M059J (cell line): ENCODE measurements around the gene OGFOD3. TPM values are rescaled to one million over a fixed set of nuclear protein-coding genes. Genes with fewer than 3 reads are reported as not detected.
"Not testable (repeated sequence)": the region's sequence is repeated elsewhere in the genome, so short reads cannot be mapped to it uniquely, and the experiment has no call there.

ENCODE experiments used
- DNase-seq: peaks from one replicate; pipeline ENCODE4 v3.0.0-alpha.2; 2012; ENCODE audit warnings: low read depth
- total RNA-seq: library from RNA; depleted of rRNA; stranded (reverse); fragments of >200 nt; shearing (Covaris generic); gene quantifications from 2 replicates; pipeline ENCODE4 v1.2.3, GENCODE V29; 2014; rRNA removed

Gene OGFOD3
- total RNA-seq, 1 experiment from 2014 or later = 57.7 TPM

DNA sequence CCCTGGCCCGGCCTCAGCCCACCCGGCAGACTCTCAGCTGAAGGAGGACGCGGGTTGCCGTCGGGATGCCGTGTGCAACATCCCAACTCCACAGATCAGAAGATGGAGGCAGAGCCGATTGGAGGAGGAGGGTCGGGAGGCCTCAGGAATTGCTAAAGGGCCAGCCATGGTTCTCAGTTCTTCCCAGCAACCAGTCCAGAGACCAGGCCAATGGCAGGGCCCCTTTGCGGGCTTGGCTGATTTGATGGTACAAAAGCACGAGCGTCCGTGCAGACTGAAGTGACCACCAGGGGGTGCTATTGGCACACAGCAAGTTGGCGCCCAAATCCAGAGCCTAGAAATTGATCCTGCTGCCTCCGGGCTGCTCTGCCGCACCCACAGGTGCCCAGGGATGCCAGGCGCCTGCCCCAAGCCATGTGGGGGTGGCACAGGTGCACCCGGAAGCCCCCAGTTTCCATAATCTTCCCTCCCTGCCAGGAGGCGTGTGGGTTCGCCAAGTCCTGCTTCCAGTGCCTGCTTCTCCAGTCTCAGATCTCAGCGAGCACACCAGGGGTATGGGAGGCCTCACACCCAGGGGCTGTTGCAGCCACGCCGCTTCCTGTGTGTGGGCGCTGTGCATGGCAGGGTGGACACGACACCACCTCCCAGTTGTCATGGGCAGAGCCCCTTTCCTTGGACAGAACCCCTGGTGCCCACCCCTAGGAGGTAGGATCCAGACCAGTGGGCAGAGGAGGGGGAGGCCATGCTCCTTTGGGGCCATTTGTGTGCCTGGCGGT, 66.5 kb downstream of the OGFOD3 start:
- DNase-seq = peak; percentile 76

DNA sequence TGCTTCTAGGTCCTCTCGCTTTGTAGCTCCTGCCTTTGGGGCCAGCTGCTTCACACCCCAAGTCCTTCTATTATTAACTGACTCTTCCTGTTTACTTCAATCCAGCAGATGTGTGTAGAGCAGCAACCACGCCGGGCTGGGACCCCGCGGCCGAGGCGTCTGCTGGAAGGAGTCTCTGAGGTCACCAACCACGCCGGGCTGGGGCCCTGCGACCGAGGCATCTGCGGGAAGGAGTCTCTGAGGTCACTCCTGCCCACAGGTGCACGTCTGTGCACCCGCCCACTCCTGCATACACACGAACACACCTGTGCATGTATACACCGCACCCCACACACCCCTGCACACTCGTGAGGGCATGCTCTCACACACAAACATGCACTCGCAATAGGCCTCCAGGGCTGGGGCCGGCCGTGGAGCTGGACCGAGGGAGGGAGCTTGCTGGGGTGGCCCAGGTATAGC, 67.1 kb downstream of the OGFOD3 start:
- DNase-seq = no peak

DNA sequence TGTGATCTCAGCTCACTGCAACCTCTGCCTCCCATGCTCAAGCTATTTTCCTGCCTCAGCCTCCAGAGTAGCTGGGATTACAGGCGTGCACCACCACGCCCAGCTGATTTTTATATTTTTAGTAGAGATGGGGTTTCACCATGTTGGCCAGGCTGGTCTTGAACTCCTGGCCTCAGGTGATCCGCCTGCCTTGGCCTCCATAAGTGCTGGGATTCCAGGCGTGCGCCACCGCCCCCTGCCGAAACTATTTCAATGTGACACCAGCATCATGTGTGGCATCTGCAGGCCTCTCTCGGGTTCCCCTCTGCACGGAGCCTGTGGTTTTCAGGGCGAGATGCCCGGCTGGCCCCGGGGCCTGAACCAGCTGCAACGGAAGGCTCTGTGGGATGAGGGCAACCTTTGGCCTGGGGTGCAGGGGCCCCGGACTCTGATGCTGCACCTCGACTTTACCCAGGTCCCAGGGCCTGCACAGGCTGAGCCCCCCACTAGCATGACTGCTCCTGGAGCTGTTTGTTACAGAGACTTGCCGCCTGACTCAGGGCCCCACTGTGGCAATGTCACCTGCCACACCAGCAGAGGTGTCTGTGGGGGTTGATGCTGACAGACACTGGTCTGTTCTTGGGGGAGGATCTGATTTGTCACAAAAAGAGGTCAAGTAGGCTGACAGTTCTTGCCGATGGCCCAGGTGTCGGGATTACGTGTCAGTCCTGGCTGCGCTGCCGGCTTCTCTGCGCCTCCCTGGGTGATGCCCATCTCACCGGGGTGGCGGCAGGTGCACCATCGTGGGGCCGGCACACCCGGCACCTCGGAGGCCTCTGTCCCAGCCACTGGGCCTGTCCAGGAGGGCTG, 68.0 kb downstream of the OGFOD3 start:
- DNase-seq = peak; percentile 69

DNA sequence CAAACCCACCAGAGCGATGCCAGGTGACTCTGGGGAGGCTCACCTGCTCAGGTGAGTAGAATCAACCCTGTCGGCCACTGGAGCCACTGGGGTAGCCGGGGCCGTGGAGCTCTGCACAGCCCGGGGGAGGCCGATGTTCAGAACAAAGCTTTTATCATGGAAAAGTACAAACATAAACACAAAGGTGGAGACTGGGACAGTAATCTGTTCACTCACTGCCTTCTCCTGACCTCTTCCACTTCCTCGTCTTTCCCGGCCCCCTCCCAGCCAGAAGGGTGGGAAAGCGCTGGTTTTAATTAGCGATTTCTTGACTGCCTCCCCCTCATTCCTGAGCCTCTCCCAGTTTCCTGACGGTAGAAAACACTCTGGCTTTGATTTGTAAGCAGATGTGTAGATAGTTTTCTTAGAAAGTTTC, 69.1 kb downstream of the OGFOD3 start:
- no peak for DNase-seq

DNA sequence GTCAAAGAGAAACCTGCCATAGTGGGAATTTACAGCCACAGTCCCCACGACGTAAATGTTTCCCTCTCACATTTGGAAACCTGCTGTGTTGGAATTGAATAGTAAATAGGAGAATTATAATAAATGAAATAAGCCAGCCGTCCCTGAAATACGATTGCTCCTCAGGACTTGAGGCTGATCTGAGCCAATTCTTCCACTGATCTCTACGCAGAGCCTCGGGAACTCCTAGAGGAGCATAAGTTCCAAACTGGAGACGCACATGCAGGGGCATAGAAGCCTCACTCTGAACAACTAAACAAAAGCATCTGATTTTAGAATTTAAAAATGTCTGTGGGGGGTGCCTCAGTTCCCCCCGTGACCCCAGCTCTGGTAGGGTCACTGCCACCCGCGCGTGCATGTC, 69.5 kb downstream of the OGFOD3 start:
- no peak for DNase-seq

DNA sequence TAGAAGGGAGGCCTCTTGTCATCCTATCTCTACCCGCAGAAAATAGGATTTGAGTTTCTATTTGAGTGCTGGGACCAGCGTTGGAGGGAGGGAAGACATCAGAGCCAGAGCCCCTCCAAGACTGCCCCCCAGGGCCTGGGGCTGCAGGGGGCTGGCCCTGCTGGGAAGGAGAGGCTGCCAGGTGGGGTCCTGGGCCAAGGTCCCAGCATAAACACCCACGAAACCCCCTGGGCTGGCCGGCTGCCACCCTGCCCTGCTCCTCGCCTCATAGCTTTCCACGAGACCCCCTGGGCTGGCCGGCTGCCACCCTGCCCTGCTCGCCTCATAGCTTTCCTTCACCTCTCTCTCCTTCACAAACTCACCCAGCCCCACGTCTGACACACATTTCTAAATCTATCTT, 70.0 kb downstream of the OGFOD3 start:
- DNase-seq = no peak

DNA sequence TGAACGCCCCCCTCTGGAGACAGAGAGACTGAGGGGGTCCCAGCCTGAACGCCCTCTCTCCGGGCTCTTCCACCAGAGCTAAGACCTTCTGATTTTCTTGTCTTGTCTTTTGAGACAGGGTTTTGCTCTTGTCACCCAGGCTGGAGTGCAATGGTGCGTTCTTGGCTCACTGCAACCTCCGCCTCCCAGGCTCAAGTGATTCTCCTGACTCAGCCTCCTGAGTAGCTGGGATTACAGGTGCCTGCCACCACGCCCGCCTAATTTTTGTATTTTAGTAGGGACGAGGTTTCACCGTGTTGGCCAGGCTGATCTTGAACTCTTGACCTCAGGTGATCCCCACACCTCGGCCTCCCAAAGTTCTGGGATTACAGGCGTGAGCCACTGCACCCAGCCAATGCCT, 70.4 kb downstream of the OGFOD3 start:
- not testable (repeated sequence) for DNase-seq

DNA sequence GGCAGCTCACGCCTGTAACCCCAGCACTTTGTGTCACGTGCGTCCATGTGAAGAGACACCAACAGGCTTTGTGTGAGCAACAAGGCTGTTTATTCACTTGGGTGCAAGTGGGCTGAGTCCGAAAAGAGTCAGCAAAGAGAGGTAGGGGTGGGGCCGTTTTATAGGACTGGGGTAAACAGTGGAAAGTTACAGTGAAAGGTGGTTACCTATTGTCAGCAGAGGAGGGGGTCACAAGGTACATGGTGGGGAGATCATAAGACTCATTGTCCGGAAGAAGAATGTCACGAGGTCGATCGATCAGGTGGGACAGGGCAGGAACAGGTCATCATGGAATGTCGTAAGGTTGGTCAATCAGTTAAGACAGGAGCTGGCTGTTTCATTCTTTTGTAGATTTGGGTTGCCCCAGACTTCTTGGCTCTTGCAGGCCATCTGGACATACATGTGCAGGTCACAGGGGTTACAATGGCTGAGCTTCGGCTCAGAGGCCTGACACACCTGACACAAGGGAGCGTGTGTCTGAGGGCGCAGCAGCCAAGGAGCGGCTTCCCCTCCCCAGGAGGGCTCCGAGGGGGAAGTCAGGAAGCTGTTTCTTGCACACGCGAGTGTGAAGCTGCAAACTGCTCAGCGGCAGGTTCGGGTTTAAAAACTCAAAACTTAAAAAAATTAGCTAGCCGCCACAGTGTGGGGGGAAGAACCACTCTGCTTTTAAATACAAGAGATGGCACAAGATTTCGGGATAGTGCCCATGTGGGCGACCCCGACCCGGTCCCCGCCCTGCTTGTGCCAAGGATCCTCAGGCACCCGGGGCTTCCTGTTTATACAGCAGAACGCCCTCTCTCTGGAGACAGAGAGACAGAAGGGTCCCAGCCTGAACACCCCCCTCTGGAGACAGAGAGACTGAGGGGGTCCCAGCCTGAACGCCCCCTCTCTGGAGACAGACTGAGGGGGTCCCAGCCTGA, 71.8 kb downstream of the OGFOD3 start:
- DNase-seq = no peak

DNA sequence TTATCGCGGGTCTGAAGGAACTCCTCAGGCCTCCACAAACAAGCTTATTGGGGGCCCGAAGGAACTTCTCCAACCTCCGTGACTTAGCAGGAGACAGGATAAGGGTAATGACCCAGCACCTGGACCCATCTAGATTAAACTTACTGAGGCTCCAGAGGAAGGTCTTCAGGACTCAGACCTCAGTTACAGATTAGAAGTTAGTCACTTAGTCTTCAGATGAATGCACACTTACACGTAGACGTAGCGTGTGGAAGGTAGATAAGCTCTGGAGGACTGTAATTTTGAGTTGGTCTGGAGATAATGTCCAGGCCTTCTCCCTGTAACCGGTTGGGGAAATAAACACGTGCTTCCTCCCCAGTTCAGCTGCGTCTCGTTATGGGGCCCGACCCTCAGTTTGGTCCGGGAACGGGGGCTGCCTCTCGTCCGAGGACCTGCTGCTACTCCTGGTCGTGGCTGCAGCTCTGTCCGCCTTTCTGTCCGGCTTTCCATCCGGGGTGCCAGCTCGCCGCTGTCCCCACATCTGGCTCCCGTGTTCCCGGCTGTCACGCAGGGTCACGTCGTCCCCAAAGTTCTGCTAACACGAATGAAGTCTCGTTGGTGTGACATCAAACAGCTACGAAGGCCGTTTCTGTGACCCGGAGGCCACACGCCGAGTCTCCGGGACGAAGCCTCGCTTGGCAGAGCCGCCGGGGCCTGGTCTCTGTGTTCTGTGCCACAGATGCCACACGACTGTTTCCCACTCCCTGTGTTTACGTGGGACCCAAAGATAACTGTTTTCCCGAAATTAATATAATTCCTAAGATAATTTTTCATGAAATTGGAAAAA, 73.0 kb downstream of the OGFOD3 start:
- no peak for DNase-seq

DNA sequence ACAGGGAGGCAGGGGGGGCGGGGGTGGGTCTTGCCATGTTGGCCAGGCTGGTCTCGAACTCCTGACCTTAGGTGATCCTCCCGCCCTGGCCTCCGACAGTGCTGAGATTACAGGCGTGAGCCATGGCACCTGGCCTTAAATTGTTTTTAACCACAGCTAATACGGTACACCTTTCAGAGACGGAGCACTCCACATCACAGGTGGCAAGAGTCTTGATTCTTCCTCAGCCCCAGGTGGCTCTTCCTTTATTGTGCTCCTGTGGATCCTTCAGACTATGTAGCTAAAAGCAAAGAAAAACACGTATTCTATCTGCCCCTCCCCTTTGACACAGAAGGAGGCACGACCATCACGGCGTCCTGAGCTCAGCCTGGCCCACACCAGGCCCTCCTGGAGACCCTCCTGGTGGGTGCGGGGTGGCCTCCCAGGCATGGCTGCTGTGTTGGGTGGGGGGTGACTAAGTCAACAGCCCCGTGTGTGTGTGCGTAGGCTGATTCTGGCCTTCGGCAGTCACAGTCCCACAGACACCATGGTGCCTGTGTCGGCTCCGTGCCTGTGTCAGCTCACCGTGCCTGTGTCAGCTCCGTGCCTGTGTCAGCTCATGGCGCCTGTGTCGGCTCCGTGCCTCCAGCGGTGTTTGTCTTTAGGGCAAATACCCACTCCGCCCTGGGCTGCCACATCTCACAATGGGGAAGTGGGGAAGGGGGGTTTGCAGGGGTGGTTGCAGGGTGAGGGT, 74.0 kb downstream of the OGFOD3 start:
- no peak for DNase-seq

DNA sequence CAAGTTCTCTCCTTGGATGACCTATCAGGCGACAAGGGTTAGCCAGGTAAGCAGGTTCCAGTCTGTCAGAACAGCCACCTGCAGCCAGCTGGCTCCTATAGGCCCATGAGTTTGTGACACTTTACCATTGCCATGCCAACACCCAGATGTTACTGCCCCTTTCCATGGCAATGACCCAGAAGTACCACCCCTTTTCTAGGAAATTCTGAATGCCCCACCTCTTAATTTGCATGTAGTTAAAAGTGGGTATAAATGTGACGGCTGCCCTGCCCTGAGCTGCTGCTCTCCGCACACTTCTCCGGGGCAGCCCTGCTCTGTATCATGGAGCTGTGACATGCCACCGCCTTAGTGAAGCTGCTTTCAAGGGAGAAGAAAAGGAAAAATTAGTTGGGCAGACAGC, 74.8 kb downstream of the OGFOD3 start:
- no peak for DNase-seq

DNA sequence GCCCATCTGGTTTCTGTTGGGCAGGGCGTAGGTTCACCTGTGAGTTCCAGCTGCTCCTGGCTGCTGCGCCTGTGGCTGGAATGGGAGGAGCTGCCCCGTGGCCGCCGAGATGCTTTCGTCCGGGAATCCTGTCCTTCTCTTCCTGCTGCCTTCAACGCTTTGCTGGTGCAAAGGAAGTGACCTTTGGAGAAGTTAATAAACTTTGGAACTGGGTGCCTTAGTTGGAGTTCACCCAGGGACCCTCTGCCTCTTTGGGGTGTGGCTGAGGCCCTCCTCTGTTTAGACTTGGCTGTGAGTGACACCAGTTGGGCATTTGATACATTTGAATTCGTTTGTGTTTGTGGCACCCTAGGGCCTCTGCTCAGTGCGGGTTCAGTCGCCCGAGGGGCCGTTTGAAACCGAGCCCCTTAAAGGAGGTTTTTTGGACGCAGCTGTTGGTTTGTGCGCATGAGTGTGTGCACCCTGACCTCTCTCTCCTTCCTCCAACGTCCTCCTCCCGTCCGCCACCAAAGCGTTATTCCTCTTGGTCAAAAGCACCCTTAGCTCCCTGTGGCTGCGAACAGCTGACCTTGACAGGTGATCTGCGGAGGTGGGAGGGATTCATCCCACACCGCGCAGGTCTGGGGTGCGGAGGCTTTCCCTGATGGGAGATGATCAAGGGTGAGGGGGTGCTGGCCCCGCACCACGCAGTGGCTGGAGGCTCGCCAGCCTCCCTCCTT, 75.9 kb downstream of the OGFOD3 start:
- no peak for DNase-seq

DNA sequence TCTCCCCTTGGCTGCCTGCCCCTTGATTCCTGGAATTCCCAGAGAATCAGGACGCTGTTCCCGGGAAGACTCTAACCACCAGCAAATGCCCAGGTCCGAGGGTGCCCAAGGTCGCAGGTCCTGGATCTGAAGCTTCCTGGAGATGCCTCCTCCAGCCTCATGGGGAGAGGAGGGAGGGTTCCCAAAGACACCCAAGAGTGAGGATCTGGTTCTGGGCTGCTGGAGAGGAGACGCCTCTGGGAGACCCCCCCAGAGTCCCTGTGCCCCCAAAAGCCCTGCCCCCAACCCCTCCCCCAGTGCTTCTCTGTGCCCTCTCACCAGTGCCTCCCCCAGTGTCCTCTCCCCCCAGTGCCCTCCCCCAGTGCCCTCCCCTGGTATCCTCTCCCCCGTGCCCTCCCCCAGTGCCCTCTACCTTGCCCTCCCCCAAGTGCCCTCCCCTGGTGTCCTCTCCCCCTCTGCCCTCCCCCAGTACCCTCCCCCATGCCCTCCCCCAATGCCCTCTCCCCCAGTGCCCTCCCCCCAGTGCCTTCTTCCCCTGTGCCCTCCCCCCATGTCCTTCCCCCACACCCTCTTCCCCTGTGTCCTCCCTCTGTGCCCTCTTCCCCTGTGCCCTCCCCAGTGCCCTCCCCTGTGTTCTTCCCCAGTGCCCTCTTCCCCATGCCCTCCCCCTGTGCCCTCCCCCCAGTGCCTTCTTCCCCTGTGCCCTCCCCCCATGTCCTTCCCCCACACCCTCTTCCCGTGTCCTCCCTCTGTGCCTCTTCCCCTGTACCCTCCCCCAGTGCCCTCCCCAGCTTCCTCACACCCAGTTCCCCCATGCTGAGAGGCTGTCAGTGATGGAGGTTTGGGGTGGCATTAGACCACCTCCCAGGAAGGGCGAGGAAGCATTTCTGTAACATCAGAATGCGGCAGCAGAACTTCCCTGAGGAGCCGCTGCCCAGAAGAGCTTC, 78.5 kb downstream of the OGFOD3 start:
- peak; percentile 52 for DNase-seq

Other genes with a start within 250 kb of the OGFOD3 start
- gene CCDC57, start 205.7 kb downstream of the OGFOD3 start, total RNA-seq = 0.91 and 3.4 TPM in 2 replicates
- gene SLC16A3, start 189.5 kb downstream of the OGFOD3 start, total RNA-seq = 48.1 and 84.8 TPM in 2 replicates
- 41.6 and 43.7 TPM in 2 replicates for gene CSNK1D, start 144.9 kb downstream of the OGFOD3 start, total RNA-seq
- gene CD7, start 101.0 kb downstream of the OGFOD3 start, total RNA-seq = not detected in 2 replicates
- gene SECTM1, start 84.8 kb downstream of the OGFOD3 start, total RNA-seq = 30.2 and 41.0 TPM in 2 replicates
- gene TEX19, start 59.3 kb downstream of the OGFOD3 start, total RNA-seq = 0.05 TPM in 1 of 2 replicates, not detected in the other
- not detected in 2 replicates for gene UTS2R, start 46.8 kb downstream of the OGFOD3 start, total RNA-seq
- 4.6 and 7.3 TPM in 2 replicates for gene HEXD, start 239 bp downstream of the OGFOD3 start, total RNA-seq
- 45.1 and 55.5 TPM in 2 replicates for gene CYBC1, start 32.2 kb upstream of the OGFOD3 start, total RNA-seq
- 68.2 and 84.2 TPM in 2 replicates for gene NARF, start 40.2 kb upstream of the OGFOD3 start, total RNA-seq
- gene FOXK2, start 101.1 kb upstream of the OGFOD3 start, total RNA-seq = 21.4 and 30.7 TPM in 2 replicates
- 68.1 and 97.9 TPM in 2 replicates for gene WDR45B, start 229.9 kb upstream of the OGFOD3 start, total RNA-seq